Retinal pigment epithelial cell (primary cell): ENCODE data around the gene TTBK2.

ENCODE experiments used
- DNase-seq: peaks from one replicate; pipeline ENCODE4 v3.0.0-alpha.2; 2010; ENCODE audit warnings: low read depth
- H3K4me3 ChIP-seq: 2 replicates; pipeline ENCODE4 v1.5.1; 2011; ENCODE audit warnings: mild to moderate bottlenecking, low read length, control low read depth, moderate library complexity
- CTCF ChIP-seq: conservative IDR thresholded peaks from 2 replicates; pipeline ENCODE4 v1.5.1; 2011; ENCODE audit warnings: low read depth, low read length, control low read depth, inconsistent platforms

TTBK2 gene

GRCh38 chr15:42802168-42802567, 118.4 kb downstream of the TTBK2 start:
- TF ChIP-seq CTCF = no peak
- no peak for DNase-seq
- no peak overlapping the region for H3K4me3 ChIP-seq

DNA sequence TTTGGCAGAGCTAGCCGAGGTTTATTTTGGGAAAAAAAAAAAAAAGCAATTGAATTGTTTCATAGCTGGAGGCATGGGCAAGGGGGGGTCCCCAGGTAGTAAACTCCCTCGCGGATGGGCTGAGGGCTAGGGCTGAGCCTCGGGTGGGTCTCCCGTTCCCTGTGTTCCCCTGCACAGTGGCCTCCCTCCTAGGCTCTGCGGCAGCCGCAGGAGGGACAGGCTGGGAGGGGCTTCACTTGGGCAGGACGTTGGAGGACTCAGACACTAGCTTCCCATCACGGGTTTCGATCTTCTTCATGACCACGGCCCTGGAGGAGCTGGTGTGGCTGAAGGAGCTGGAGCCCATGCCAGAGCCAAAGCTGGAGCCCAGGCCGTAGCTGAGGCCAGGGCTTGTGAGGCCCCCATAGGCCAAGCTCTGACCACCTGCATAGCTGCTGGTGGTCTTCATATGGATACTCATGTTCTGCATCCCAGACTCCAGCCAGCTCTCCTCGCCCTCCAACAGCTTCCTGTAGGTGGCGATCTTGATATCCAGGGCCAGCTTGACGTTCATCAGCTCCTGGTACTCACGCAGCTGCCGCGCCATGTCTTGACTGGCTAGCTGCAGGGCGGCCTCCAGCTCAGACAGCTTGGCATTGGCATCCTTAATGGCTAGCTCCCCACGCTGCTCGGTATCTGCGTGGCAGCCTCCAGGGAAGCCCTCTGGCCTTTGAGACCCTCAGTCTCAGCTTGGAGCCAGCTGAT, 119.7 kb downstream of the TTBK2 start:
- peak; percentile 25 for TF ChIP-seq CTCF
- no peak for DNase-seq

DNA sequence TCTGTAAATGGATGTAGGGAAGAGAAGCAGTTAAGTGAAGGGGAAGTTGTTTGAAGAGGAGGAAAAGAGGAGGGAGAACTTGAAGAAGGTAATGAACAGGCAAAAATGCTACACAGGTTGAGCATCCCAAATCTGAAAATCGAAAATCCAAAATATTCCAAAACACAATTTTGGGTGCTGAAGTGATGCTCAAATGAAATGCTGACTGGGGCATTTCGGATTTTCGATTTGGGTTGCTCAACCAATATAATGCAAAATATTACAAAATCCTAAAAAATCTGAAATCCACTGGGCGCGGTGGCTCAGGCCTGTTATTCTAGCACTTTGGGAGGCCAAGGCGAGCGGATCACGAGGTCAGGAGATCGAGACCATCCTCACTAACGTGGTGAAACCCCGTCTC, 121.8 kb downstream of the TTBK2 start:
- no peak for TF ChIP-seq CTCF
- no peak overlapping the region for H3K4me3 ChIP-seq
- no peak for DNase-seq

More for the DNA sequence above, 119.7 kb downstream of the TTBK2 start:
- no peak overlapping the region for H3K4me3 ChIP-seq

- DNase-seq = no peak
- no peak overlapping the region for H3K4me3 ChIP-seq
- TF ChIP-seq CTCF = no peak
Measured at GRCh38 chr15:42796955-42797782, 123.4 kb downstream of the TTBK2 start.

DNA sequence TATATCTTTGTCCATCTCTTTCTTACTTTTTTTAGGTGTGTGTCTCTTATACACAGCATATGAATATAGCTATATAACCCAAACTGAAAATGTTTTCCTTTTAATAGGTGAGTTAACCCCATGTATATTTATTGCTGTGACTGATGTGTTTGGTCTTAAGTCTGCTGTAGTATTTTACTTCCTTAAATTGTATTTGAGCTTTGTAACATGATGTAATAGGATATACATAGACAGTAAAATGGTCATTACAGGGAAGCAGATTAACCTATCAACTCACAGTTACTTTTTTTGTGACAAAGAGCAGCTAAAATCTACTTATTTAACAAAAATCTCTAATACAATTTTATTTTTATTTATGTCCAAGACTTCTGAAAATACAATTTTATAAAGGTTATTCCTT, 131.9 kb downstream of the TTBK2 start:
- TF ChIP-seq CTCF = no peak
- H3K4me3 ChIP-seq = no peak overlapping the region
- no peak for DNase-seq

DNA sequence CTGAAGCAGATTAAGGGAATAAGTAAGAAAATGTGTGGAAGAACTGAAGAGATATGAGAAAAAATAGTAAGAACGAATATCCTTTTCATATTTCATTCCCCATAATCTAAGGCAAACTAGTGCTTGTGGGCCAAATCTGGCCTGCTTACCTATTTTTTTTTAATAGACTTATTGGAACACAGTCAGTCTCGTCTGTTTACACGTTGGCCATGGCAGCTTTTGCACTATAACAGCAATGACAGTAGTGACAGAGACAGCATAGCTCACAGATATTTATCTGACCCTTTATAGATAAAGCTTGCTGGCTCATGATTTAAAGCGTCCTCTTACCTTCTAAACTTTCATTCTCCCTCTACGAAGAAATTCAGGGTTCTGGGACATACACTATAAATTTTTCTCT, 133.6 kb downstream of the TTBK2 start:
- DNase-seq = no peak
- H3K4me3 ChIP-seq = no peak overlapping the region
- TF ChIP-seq CTCF = no peak
